Upper lobe of right lung (tissue), 1 donor: ENCODE measurements around the gene NAT9. TPM values are rescaled to one million over a fixed set of nuclear protein-coding genes. Genes with fewer than 3 reads are reported as not detected.

Source experiments
- ATAC-seq: fragments of 200-7000 bp; cut with Tn5 transposase; one replicate; pipeline ENCODE4 v1.9.1; 2020; ENCODE audit warnings: mild to moderate bottlenecking, moderate library complexity
- DNase-seq: peaks from one replicate; pipeline ENCODE4 v3.0.0-alpha.2; 2020
- H3K27ac ChIP-seq: fragments of 200-600 bp; one replicate; pipeline ENCODE4 v1.8.0; 2022
- H3K27me3 ChIP-seq: fragments of 200-600 bp; one replicate; pipeline ENCODE4 v1.8.0; 2022; ENCODE audit warnings: mild to moderate bottlenecking
- H3K36me3 ChIP-seq: fragments of 200-600 bp; one replicate; pipeline ENCODE4 v1.8.0; 2022
- H3K4me1 ChIP-seq: fragments of 200-600 bp; one replicate; pipeline ENCODE4 v1.8.0; 2022
- H3K4me3 ChIP-seq: fragments of 200-600 bp; one replicate; pipeline ENCODE4 v1.8.0; 2022; ENCODE audit warnings: mild to moderate bottlenecking
- H3K9me3 ChIP-seq: fragments of 200-600 bp; one replicate; pipeline ENCODE4 v1.8.0; 2022
- intact Hi-C: fragments of 100-400 bp; cut with DNase I; formaldehyde crosslinking; loops from one replicate; pipeline ENCODE4 v1.11.0; 2022
- total RNA-seq: library from RNA; stranded (reverse); fragmentation: NEBNext Ultra II Directional; extraction: Animal tissue kit (Norgen Biotek cat#: 25700); gene quantifications from one replicate; pipeline ENCODE4 v1.2.1, GENCODE V29; 2021
- TF ChIP-seq, protein P1 (sequence below): fragments of 200-600 bp; IDR thresholded peaks from one replicate; pipeline ENCODE4 v1.8.0; 2022; ENCODE audit warnings: antibody characterized with exemption
- donor health status: DM: no; HTN: yes; CAD: no; lungs with severe emphysema.

Gene NAT9
- total RNA-seq, 1 donor from 2014 or later, result 40.8 TPM

DNA sequence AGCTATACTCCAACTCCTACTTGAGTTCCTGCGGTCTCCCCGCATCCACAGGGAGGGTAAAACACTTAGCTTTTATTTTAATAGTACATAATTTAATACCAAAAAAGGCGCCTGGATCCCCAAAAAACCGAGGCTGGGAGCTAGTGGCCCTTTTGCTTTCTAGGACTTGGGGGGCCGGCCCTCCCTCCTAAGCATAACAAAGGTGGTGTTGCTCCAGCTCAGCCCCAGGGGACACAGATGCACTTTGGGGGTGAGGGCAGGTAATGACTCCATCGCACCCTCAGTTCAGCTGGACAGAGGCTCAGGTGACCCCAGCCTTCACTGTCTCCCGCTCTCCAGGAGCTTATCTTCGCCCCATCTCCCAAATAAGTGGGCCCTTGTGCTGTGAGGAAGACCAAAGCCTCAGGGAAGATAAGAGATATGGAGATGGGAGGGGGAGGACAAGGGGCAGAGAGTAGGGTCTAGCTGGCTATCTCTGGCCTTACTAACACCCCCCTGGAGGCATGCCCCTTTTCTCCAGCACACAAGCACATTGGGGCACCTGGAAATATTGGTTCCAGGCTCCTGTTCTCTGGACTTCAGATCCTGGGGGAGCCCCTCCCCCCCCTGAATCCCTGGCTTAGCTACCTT lies 30.5 kb downstream of the NAT9 start:
- intact Hi-C loops, result loop anchor here (10.0 kb wide), 1 partner anchor 119 kb away; no protein-coding TSS in a partner anchor
- ATAC-seq (no peak), DNase-seq (no peak)
- Histone ChIP-seq H3K27me3 (peaks cover 3% of the 10 kb centered on the region), H3K4me3 (no peak overlapping the region), H3K36me3 (no peaks in the 10 kb centered on the region), H3K9me3 (no peaks in the 10 kb centered on the region), H3K4me1 (peaks cover 57% of the 10 kb centered on the region), H3K27ac (peak overlapping the region; percentile 6)
- TF ChIP-seq, protein P1, sequence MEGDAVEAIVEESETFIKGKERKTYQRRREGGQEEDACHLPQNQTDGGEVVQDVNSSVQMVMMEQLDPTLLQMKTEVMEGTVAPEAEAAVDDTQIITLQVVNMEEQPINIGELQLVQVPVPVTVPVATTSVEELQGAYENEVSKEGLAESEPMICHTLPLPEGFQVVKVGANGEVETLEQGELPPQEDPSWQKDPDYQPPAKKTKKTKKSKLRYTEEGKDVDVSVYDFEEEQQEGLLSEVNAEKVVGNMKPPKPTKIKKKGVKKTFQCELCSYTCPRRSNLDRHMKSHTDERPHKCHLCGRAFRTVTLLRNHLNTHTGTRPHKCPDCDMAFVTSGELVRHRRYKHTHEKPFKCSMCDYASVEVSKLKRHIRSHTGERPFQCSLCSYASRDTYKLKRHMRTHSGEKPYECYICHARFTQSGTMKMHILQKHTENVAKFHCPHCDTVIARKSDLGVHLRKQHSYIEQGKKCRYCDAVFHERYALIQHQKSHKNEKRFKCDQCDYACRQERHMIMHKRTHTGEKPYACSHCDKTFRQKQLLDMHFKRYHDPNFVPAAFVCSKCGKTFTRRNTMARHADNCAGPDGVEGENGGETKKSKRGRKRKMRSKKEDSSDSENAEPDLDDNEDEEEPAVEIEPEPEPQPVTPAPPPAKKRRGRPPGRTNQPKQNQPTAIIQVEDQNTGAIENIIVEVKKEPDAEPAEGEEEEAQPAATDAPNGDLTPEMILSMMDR, result no peak

DNA sequence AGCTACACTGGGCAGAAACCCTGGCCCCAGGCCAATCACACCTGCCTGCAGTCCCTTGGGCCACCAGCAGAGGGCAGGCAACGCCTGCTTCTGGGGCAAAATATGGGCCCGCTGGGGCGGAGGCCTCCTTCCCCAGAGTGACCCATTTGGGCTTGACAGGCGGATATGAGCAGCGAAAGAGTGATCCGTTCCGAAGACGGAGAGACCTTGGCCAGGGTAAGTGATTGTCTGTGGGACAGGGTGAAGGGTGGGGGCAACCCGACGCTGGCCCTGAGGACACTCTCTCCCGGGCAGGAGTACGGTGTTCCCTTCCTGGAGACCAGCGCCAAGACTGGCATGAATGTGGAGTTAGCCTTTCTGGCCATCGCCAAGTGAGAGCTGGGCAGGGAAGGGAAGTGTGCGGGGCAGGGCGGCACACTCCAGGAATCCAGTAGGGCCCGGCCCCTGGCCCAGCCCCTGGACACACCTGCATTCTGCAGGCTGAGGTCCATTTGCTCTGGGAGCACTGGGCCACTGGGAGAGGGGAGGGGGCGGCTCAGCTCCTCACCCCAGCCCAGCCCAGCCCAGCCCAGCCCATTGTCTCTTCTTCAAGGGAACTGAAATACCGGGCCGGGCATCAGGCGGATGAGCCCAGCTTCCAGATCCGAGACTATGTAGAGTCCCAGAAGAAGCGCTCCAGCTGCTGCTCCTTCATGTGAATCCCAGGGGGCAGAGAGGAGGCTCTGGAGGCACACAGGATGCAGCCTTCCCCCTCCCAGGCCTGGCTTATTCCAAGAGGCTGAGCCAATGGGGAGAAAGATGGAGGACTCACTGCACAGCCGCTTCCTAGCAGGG lies 31.2 kb downstream of the NAT9 start:
- DNase-seq, result peak; percentile 93
- Histone ChIP-seq H3K4me3 (peak overlapping the region; percentile 22), H3K27ac (no peak overlapping the region), H3K27me3 (peaks cover 9% of the 10 kb centered on the region), H3K36me3 (no peaks in the 10 kb centered on the region), H3K9me3 (no peaks in the 10 kb centered on the region), H3K4me1 (peaks cover 53% of the 10 kb centered on the region)
- peak; percentile 73 for ATAC-seq
- intact Hi-C loops, result loop anchor here (10.0 kb wide), 1 partner anchor 120 kb away; no protein-coding TSS in a partner anchor
- TF ChIP-seq, protein P1, result peak; percentile 100

DNA sequence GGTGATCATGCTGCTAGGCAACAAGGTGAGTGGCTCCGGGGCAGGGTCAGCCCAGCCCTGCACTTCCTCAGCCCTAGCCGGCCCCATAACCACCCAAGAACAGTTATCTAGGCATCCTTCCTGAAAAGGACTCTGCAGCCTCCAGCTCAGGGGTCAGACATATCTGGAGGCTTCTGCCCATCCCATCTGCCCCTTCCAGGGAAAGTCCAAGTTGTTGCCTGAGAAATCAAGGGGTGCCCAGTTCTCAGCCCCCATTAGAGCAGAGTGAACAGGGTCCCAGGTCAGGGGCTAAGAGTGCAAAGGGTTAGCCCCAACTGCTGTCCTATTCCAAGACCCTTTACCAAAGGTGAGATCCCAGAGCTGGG lies 31.8 kb downstream of the NAT9 start:
- TF ChIP-seq, protein P1, result no peak
- intact Hi-C loops, result loop anchor here (10.0 kb wide), 1 partner anchor 120 kb away; no protein-coding TSS in a partner anchor
- Histone ChIP-seq H3K9me3 (no peaks in the 10 kb centered on the region), H3K27ac (no peak overlapping the region), H3K4me3 (no peak overlapping the region), H3K27me3 (peaks cover 13% of the 10 kb centered on the region), H3K4me1 (peaks cover 50% of the 10 kb centered on the region), H3K36me3 (no peaks in the 10 kb centered on the region)
- no peak for DNase-seq
- no peak for ATAC-seq

DNA sequence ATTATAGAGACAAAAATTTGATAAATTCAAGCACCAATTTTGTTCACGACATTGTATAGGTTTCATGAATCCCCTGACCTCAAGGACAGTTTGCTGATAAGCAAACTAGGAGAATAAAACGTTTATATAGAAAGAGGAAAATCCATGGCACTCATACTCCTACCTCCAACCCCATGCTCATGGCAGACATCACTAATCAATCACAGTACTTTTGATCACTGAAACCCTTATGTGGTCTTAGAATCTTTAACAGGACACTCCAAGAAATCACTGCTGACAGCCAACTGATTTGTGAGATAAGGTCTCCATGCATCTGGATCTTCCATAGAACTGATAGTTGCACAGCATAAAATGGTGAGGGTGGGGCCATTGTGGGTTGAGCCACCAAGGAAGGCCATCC lies 32.4 kb downstream of the NAT9 start:
- Histone ChIP-seq H3K4me1 (peaks cover 52% of the 10 kb centered on the region), H3K36me3 (no peaks in the 10 kb centered on the region), H3K27me3 (peaks cover 19% of the 10 kb centered on the region), H3K27ac (no peak overlapping the region), H3K4me3 (no peak overlapping the region), H3K9me3 (no peaks in the 10 kb centered on the region)
- ATAC-seq (no peak), DNase-seq (no peak)
- TF ChIP-seq, protein P1, result no peak
- intact Hi-C loops, result loop anchor here (10.0 kb wide), 1 partner anchor 121 kb away; no protein-coding TSS in a partner anchor

DNA sequence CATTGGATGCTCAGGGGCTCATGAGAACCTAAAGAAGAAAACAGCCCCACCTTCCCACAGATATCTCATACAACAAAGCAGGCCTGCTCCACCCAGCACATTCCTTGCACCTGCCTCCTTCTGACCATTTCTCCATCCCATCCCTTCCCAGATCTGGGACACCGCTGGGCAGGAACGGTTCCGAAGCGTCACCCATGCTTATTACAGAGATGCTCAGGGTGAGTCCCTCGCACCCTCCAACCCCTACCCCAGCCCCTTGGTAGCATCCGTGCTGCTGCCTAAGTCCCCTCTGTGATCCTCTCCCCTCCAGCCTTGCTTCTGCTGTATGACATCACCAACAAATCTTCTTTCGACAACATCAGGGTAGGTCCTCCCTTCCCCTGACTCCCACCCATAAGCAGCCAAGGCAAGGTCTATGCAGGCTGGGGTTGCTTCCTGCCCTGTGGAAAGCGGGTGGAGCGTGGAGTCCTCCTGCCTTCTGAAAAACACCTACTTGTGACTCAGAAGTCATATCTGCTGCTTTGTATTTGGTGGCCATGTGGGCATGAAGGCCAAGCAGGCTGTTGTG lies 33.1 kb downstream of the NAT9 start:
- Histone ChIP-seq H3K27ac (peak overlapping the region; percentile 36), H3K9me3 (no peaks in the 10 kb centered on the region), H3K4me3 (no peak overlapping the region), H3K27me3 (peaks cover 25% of the 10 kb centered on the region), H3K36me3 (no peaks in the 10 kb centered on the region), H3K4me1 (peaks cover 59% of the 10 kb centered on the region)
- DNase-seq (no peak), ATAC-seq (no peak)
- TF ChIP-seq, protein P1, result no peak
- intact Hi-C loops, result loop anchor here (10.0 kb wide), 1 partner anchor 122 kb away; no protein-coding TSS in a partner anchor
